Breast epithelium (tissue), 3 donors: ENCODE data around the gene FAM193A.
"Not testable (repeated sequence)": the region's sequence is repeated elsewhere in the genome, so short reads cannot be mapped to it uniquely, and the experiment has no call there.

Experiments
- CTCF ChIP-seq, 3 donors: fragments of 450-650 bp; IDR thresholded peaks; one replicate each; pipeline ENCODE4 v1.5.1; 2016 to 2017; ENCODE audit warnings: antibody characterized with exemption in 3 of 3, mild to moderate bottlenecking in 3 of 3, moderate library complexity in 3 of 3
- POLR2A ChIP-seq: fragments of 450-650 bp; IDR thresholded peaks from one replicate; pipeline ENCODE4 v1.6.1; 2016; ENCODE audit warnings: antibody characterized with exemption, mild to moderate bottlenecking, moderate library complexity
- POLR2AphosphoS5 ChIP-seq, 3 donors: sonication (generic); formaldehyde crosslinking; IDR thresholded peaks; one replicate each; pipeline ENCODE4 v1.6.1; 2017; ENCODE audit warnings: antibody characterized with exemption in 3 of 3

DNA sequence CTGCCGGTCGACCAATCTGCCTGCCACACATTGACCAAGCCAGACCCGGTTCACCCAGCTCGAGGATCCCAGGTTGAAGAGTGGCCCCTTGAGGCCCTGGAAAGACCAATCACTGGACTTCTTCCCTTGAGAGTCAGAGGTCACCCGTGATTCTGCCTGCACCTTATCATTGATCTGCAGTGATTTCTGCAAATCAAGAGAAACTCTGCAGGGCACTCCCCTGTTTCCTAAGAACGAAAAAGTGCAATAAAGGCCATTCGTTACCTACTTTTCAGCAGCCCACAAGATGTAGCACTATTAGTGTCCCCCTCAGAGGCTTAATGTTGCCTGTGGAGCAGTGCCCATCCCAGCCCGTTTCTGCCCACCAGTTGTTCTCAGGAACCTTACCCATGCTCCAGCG, 22.3 kb upstream of the FAM193A start:
- not testable (repeated sequence) for TF ChIP-seq POLR2A; CTCF (IDR thresholded peaks at IDR 0.05); POLR2AphosphoS5 (IDR thresholded peaks at IDR 0.05)
